Osteocyte (in vitro differentiated cells): ENCODE measurements around the gene MYO5B. TPM values are rescaled to one million over a fixed set of nuclear protein-coding genes. Genes with fewer than 3 reads are reported as not detected.
"Not testable (repeated sequence)": the region's sequence is repeated elsewhere in the genome, so short reads cannot be mapped to it uniquely, and the experiment has no call there.

ENCODE experiments used
- DNase-seq: peaks from one replicate; pipeline ENCODE4 v3.0.0; 2021; ENCODE audit warnings: mixed read lengths; ENCODE audit not compliant: unreplicated experiment; ENCODE audit errors: extremely low spot score
- H3K27ac Mint-ChIP-seq: one replicate; pipeline ENCODE4 v1.8.0; 2021; ENCODE audit warnings: mild to moderate bottlenecking, mixed read lengths; ENCODE audit not compliant: unreplicated experiment
- H3K27me3 Mint-ChIP-seq: one replicate; pipeline ENCODE4 v1.8.0; 2021; ENCODE audit warnings: mixed read lengths; ENCODE audit not compliant: unreplicated experiment
- H3K36me3 Mint-ChIP-seq: one replicate; pipeline ENCODE4 v1.8.0; 2021; ENCODE audit warnings: mixed read lengths; ENCODE audit not compliant: unreplicated experiment
- H3K4me1 Mint-ChIP-seq: one replicate; pipeline ENCODE4 v1.8.0; 2021; ENCODE audit warnings: mixed read lengths; ENCODE audit not compliant: unreplicated experiment
- H3K4me3 Mint-ChIP-seq: one replicate; pipeline ENCODE4 v1.8.0; 2021; ENCODE audit warnings: mild to moderate bottlenecking, moderate library complexity, mixed read lengths; ENCODE audit not compliant: unreplicated experiment
- H3K9me3 Mint-ChIP-seq: one replicate; pipeline ENCODE4 v1.8.0; 2021; ENCODE audit warnings: mixed read lengths; ENCODE audit not compliant: unreplicated experiment
- CTCF ChIP-seq: fragments of 200-600 bp; sonication (generic); IDR thresholded peaks from 2 replicates; pipeline ENCODE4 v1.5.0; 2021; ENCODE audit warnings: antibody characterized with exemption, mild to moderate bottlenecking, moderate library complexity
- total RNA-seq: library from RNA; stranded (reverse); gene quantifications from 2 replicates; pipeline ENCODE4 v1.2.1, GENCODE V29; 2021

The MYO5B gene
- total RNA-seq, 1 donor from 2014 or later: not detected

DNA sequence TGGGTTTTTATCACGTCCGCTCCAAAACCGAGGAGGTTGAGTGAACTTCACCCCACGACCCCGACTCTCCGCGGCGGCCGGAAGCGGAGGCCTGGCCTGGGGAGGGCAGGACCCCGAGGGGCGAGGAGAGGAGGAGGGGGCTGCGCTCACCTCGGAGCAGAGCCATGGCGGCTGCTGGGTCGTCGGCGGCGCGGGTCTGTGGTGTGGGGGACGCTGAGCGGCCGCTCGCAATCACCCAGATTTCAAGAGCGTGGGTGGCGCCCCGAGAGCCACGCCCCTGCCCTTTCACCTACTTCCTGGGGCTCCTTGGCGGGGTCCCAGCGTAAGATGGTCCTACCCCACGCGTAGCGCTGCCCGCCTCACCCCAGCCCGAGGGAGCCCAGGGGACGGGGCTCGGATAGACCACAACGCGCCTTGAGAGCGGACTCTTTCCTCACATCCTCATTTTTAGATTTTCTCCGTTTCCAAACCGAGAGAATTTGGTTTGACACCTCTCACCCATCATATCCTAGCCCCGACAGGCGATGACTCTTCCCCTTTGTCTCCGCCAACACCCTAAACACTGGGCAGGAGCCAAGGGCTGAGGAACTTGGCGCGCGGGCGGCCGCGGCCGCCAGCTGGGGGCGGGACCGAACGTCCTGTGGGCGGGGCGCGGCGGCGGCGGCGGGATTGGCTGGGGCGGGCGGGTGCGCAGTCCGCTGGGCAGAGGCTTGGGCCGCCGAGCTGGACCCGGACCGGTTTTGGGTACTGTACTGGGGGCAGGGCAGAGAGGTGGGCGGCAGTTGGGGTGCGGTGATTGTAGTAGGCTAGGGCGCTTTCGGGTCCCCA lies 381.4 kb downstream of the MYO5B start, which contains the start of gene ACAA2:
Gene ACAA2 (minus strand): TSS at position 215 of the 828 bp plus-strand sequence. CDS start 49 bp downstream, at position 166.
- TF ChIP-seq CTCF: no peak
- Mint-ChIP-seq H3K27ac (peak within 1 kb of the TSS; percentile 98), H3K36me3 (peaks cover 20% of the 10 kb centered on the region), H3K4me3 (peak within 1 kb of the TSS; percentile 96), H3K4me1 (peaks cover 32% of the 10 kb centered on the region), H3K27me3 (no peaks in the 10 kb centered on the region), H3K9me3 (peaks cover 13% of the 10 kb centered on the region)
- DNase-seq: peak; percentile 93

DNA sequence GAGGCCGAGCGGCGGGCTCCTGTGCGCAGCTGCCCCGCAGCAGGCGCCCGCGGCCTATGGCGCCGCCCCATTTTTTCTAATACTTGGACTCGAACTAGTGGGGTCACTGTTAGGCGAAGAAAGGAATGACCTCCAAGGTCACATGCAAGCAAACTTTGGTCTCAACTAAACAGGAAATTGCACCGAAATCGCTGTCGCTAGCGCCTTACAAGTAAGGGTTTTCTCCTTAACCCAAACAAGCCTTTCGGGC lies 382.0 kb downstream of the MYO5B start:
- peaks cover 21% of the 10 kb centered on the region for H3K36me3 Mint-ChIP-seq
- no peaks in the 10 kb centered on the region for H3K27me3 Mint-ChIP-seq
- TF ChIP-seq CTCF: no peak
- H3K4me3 Mint-ChIP-seq: peak overlapping the region; percentile 96
- DNase-seq: no peak
- peaks cover 32% of the 10 kb centered on the region for H3K4me1 Mint-ChIP-seq
- peaks cover 16% of the 10 kb centered on the region for H3K9me3 Mint-ChIP-seq
- H3K27ac Mint-ChIP-seq: peak overlapping the region; percentile 98

GRCh38 chr18:49812286-49813068 lies 382.5 kb downstream of the MYO5B start:
- no peak for DNase-seq
- peaks cover 20% of the 10 kb centered on the region for H3K36me3 Mint-ChIP-seq
- peaks cover 16% of the 10 kb centered on the region for H3K9me3 Mint-ChIP-seq
- H3K27ac Mint-ChIP-seq: peak overlapping the region; percentile 98
- H3K27me3 Mint-ChIP-seq: no peaks in the 10 kb centered on the region
- no peak for TF ChIP-seq CTCF
- H3K4me1 Mint-ChIP-seq: peaks cover 32% of the 10 kb centered on the region
- H3K4me3 Mint-ChIP-seq: peak overlapping the region; percentile 96

DNA sequence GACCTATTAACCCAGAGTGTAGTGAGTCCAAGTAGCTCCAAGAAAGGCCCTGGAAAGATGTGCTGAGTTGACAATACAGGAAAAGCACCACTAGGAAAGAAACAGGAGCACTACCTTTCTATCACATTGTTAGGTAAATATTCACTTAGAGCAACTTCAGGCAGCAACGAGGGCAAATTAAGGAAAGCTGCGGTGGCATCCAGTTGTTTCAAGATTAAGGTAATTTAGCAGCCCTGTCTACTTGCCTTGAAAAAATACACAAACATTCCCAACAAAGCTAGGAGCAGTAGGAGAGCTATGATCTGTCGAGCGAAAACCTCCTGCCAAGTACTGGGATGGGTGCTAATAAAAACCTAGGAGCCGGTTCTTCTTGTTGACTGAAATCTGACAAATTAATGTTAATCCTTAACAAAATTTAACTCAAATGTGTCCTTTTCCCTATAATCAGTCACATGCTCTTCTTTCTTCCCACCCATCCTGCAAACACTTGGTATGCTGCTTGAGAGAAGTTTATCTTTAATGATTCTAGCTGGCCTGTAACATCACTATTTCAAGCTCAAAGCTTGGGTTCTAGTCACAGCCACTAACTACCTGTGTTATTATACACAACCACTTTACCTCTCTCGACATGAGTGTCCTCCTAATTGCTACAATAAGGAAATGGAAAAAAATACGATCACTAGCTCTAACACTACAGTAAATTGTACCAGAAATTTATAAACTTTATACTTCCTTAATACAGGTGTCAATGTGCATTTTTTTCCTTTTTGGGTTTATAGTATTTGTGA lies 383.6 kb downstream of the MYO5B start:
- Mint-ChIP-seq H3K36me3 (peaks cover 15% of the 10 kb centered on the region), H3K4me3 (peak overlapping the region; percentile 14), H3K9me3 (peaks cover 20% of the 10 kb centered on the region), H3K27me3 (no peaks in the 10 kb centered on the region), H3K4me1 (peaks cover 32% of the 10 kb centered on the region), H3K27ac (peak overlapping the region; percentile 33)
- no peak for DNase-seq
- TF ChIP-seq CTCF: no peak

DNA sequence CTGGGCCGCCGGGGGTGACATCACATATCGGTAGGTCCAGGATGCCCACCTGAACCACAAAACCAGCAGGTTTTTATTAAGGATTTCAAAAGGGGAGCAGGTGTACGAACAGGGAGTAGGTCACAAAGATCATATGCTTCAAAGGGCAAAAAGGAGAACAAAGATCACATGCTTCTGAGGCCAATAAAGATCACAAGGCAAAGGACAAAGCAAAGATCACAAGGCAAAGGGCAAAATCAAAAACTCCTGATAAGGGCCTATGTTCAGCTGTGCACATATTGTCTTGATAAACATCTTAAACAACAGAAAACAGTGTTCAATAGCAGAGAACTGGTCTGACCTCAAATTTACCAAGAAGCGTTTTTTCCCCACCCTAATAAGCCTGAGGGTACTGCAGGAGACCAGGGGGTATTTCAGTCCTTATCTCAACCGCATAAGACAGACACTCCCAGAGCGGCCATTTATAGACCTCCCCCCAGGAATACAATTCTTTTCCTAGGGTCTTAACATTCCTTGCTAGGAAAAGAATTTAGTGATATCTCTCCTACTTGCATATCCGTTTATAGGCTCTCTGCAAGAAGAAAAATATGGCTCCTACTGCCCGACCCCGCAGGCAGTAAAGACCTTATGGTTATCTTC lies 386.3 kb downstream of the MYO5B start:
- Mint-ChIP-seq H3K4me1 (peaks cover 19% of the 10 kb centered on the region), H3K36me3 (peaks cover 13% of the 10 kb centered on the region), H3K9me3 (peaks cover 20% of the 10 kb centered on the region)
- not testable (repeated sequence) for H3K27me3 Mint-ChIP-seq, H3K27ac Mint-ChIP-seq, DNase-seq, H3K4me3 Mint-ChIP-seq
